ENCODE data around the gene LYPD6B.

GRCh38 chr2:149023091-149023490 lies 15.4 kb upstream of the LYPD6B start:
- TF ChIP-seq CTCF (IDR thresholded peaks at IDR 0.05) = no peak
- no peak for TF ChIP-seq POLR2A (IDR thresholded peaks at IDR 0.05)

All from lower leg skin (tissue), 3 donors.